HTERT RPE-1 (cell line): ENCODE measurements around the gene STRBP.

Experiments used
- in situ Hi-C: fragments of 300-500 bp; cut with MboI; formaldehyde crosslinking; loops from 4 replicates; pipeline ENCODE4 v1.14.3; 2020; ENCODE audit warnings: low sequenced_read_pairs

STRBP gene

DNA sequence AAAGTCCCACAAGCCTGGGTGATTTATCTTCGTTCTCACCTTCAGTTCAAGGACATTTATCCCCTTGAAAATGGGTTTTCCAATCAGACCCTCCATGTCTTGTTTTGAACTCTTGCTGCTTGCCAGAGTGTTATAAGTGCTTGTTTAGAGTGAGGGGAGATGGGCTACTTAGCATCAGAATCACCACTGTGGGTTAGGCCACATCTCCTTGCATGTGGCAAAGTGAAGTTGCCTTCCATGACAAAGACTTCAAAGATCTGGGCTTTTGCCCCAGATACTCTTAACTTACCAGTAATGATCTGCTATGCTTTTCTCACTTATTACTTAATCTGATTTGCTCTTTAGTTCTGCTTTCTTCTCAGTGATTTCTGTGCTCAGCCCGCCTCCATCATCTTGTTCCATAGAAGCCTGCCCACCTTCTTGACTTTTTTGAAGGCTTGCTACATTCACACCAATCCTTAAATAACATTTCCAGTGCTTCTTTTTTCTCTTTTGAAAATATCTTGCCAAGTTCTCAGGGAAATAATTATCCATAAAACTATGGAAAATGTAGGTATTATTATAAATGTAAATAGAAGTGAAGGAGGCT is 195.9 kb downstream of the STRBP start:
- in situ Hi-C loops, result no loop called here
